ENCODE results near the gene APBA1.
A peak's percentile ranks its signal among the peaks of the same experiment; 100 is the strongest.

The APBA1 gene

GRCh38 chr9:69574057-69574456 lies 98.1 kb downstream of the APBA1 start:
- DNase-seq: no peak

GRCh38 chr9:69573651-69574050 lies 98.5 kb downstream of the APBA1 start:
- DNase-seq: peak; percentile 84

- peak; percentile 19 for DNase-seq
Observed at GRCh38 chr9:69572611-69573010, 99.6 kb downstream of the APBA1 start.

GRCh38 chr9:69571032-69571431 lies 101.1 kb downstream of the APBA1 start:
- DNase-seq: peak; percentile 48

GRCh38 chr9:69569738-69570451 lies 102.3 kb downstream of the APBA1 start:
- peak; percentile 85 for DNase-seq

- no peak for DNase-seq
Observed at GRCh38 chr9:69564557-69564956, 107.6 kb downstream of the APBA1 start.

- no peak for DNase-seq
Observed at GRCh38 chr9:69559126-69559525, 113.0 kb downstream of the APBA1 start.

- no peak for DNase-seq
Observed at GRCh38 chr9:69556707-69557106, 115.5 kb downstream of the APBA1 start.

GRCh38 chr9:69555802-69556201 lies 116.4 kb downstream of the APBA1 start:
- DNase-seq: no peak

GRCh38 chr9:69554945-69555344 lies 117.2 kb downstream of the APBA1 start:
- peak; percentile 94 for DNase-seq

- DNase-seq: peak; percentile 61
Observed at GRCh38 chr9:69549310-69550202, 122.6 kb downstream of the APBA1 start.

- no peak for DNase-seq
Observed at GRCh38 chr9:69548681-69549080, 123.5 kb downstream of the APBA1 start.

GRCh38 chr9:69546265-69546664 lies 125.9 kb downstream of the APBA1 start:
- peak; percentile 25 for DNase-seq

- DNase-seq: peak; percentile 9
Observed at GRCh38 chr9:69542942-69543704, 129.0 kb downstream of the APBA1 start.

- no peak for DNase-seq
Observed at GRCh38 chr9:69542058-69542457, 130.1 kb downstream of the APBA1 start.

GRCh38 chr9:69535911-69536310 lies 136.3 kb downstream of the APBA1 start:
- DNase-seq: peak; percentile 55

GRCh38 chr9:69535286-69535832 lies 136.8 kb downstream of the APBA1 start:
- peak; percentile 6 for DNase-seq

- DNase-seq: no peak
Observed at GRCh38 chr9:69532396-69532795, 139.8 kb downstream of the APBA1 start.

GRCh38 chr9:69527454-69527853 lies 144.7 kb downstream of the APBA1 start:
- no peak for DNase-seq

- no peak for DNase-seq
Observed at GRCh38 chr9:69526699-69527098, 145.5 kb downstream of the APBA1 start.

- no peak for DNase-seq
Observed at GRCh38 chr9:69519470-69520240, 152.5 kb downstream of the APBA1 start.

All from fibroblast of skin of back (primary cell).